Measurements from ENCODE around the gene ZNF365. TPM values are rescaled to one million over a fixed set of nuclear protein-coding genes. Genes with fewer than 3 reads are reported as not detected.
A peak's percentile ranks its signal among the peaks of the same experiment; 100 is the strongest.

Gene ZNF365
- total RNA-seq, 3 donors from 2014 or later = 0.16 to 1.8 (median 0.66) TPM

DNA sequence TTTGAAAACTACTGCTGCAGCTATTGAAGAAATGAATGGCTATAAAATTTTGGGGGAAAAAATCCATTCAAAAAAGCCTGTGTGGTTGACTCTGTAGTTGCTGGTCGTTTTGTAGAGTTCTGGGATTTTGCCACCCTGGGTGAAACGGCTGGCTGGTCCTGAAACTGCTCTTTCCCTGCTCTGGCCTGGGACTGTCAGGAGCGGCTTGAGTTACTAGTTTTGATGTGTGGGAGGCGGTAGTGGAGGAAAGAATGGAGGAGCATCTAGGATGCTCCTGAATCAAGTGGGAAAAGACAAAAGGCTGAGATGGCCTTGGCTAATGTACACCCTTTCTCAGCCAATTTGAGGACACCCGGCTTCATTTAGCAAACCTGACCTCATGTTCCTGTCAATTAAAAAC lies 72.5 kb downstream of the ZNF365 start:
- Histone ChIP-seq H3K27ac (peak overlapping the region in 1 of 2 donors; percentile 32), H3K36me3 (no peaks in the 10 kb centered on the region), H3K9me3 (no peaks in the 10 kb centered on the region), H3K4me1 (no peaks in the 10 kb centered on the region), H3K27me3 (no peaks in the 10 kb centered on the region), H3K4me3 (no peak overlapping the region)
- no peak for TF ChIP-seq POLR2A (IDR thresholded peaks at IDR 0.05)
- no peak for TF ChIP-seq POLR2AphosphoS5 (IDR thresholded peaks at IDR 0.05)
- TF ChIP-seq, protein P1, sequence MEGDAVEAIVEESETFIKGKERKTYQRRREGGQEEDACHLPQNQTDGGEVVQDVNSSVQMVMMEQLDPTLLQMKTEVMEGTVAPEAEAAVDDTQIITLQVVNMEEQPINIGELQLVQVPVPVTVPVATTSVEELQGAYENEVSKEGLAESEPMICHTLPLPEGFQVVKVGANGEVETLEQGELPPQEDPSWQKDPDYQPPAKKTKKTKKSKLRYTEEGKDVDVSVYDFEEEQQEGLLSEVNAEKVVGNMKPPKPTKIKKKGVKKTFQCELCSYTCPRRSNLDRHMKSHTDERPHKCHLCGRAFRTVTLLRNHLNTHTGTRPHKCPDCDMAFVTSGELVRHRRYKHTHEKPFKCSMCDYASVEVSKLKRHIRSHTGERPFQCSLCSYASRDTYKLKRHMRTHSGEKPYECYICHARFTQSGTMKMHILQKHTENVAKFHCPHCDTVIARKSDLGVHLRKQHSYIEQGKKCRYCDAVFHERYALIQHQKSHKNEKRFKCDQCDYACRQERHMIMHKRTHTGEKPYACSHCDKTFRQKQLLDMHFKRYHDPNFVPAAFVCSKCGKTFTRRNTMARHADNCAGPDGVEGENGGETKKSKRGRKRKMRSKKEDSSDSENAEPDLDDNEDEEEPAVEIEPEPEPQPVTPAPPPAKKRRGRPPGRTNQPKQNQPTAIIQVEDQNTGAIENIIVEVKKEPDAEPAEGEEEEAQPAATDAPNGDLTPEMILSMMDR (IDR thresholded peaks at IDR 0.05) = no peak
- no peak for DNase-seq (ENCODE audit: low spot score in 2 of 2)
- intact Hi-C loops (cut with DNase I; ENCODE audit: low total_unique reads) = no loop called here

DNA sequence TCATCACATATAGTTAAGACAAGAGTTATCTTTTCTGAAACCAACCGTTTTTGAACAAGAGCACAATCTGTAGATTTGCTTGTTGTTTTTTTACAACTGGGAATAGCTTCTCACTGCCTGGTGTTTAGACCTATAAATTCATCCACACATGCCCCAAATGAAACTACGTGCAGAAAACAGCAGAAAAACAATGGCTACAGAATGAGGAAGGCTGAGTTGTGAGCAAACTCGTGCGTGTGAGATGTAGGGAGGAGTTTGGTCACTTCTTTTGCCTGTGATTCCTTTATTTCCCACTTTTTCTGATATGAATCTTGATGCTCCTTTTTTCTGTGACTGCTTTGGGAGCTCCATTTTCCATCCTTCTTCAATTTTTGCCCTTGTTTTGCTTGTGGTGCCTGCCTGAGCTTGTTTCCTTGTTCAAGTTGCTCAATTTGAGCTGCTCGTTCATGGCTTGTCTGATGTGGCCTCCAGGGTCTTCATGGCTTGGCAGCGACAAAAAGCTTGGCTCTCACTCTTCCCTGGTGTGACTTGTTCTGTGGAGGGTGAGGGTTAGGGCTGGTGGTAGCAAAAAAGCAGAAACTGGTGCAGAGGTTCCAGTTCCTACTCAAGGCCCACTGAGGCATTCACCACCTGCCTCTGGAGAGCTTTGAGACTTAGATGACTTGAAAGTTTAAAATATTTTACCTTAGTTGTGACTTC lies 76.9 kb downstream of the ZNF365 start:
- Histone ChIP-seq H3K27me3 (no peaks in the 10 kb centered on the region), H3K36me3 (no peaks in the 10 kb centered on the region), H3K4me3 (peak overlapping the region in 1 of 3 donors; percentile 11), H3K4me1 (peaks cover 0 to 9% of the 10 kb centered on the region in 2 donors), H3K27ac (peak overlapping the region; percentile 85), H3K9me3 (no peaks in the 10 kb centered on the region)
- DNase-seq (ENCODE audit: low spot score in 2 of 2) = peak in 1 of 2 donors; percentile 51
- intact Hi-C loops (cut with DNase I; ENCODE audit: low total_unique reads) = no loop called here
- TF ChIP-seq POLR2AphosphoS5 (IDR thresholded peaks at IDR 0.05) (no peak), POLR2A (IDR thresholded peaks at IDR 0.05) (no peak)
- TF ChIP-seq, protein P1 (IDR thresholded peaks at IDR 0.05) = no peak

DNA sequence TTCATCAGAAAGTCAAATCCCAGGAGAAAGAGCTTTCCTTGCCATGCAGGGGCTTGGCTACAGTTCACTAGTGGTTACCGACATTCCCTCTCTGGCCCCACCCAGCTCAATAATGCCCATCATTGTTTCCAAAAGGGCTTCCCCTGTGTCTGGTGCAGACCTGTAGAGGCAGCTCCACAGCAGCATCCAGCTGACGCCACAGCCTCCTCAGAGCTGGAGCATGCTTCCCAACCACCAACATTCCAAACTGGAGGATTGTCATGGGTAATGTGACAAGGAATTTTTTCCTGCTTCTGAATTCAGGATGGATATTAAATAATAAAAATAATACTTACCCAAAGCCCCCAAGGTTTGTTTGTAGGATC lies 77.4 kb downstream of the ZNF365 start:
- Histone ChIP-seq H3K4me3 (peak overlapping the region in 1 of 3 donors; percentile 11), H3K4me1 (peaks cover 0 to 9% of the 10 kb centered on the region in 2 donors), H3K27me3 (no peaks in the 10 kb centered on the region), H3K9me3 (no peaks in the 10 kb centered on the region), H3K36me3 (no peaks in the 10 kb centered on the region), H3K27ac (peak overlapping the region; percentile 85)
- DNase-seq (ENCODE audit: low spot score in 2 of 2) = peak in 1 of 2 donors; percentile 79
- TF ChIP-seq, protein P1 (IDR thresholded peaks at IDR 0.05) = no peak
- TF ChIP-seq POLR2A (IDR thresholded peaks at IDR 0.05) (no peak), POLR2AphosphoS5 (IDR thresholded peaks at IDR 0.05) (no peak)
- intact Hi-C loops (cut with DNase I; ENCODE audit: low total_unique reads) = no loop called here

Other genes starting within 250 kb of the ZNF365 start
- gene RTKN2, start 105.5 kb upstream of the ZNF365 start, total RNA-seq = 1 to 10 TPM in 1 of 3 donors, under 1 TPM in 2; 0.16 to 1.3 (median 0.98) TPM

Measured in breast epithelium (tissue), 4 donors.